H1 (cell line): ENCODE results near the gene OLFM1.

Experiments used
- CEBPB ChIP-seq: IDR thresholded peaks from 2 replicates; pipeline ENCODE4 v1.6.1; 2012; ENCODE audit warnings: low read depth, low read length
- EGR1 ChIP-seq: IDR thresholded peaks from 2 replicates; pipeline ENCODE4 v1.6.1; 2011; ENCODE audit warnings: low read depth, low read length, borderline replicate concordance
- MAX ChIP-seq: IDR thresholded peaks from 2 replicates; pipeline ENCODE4 v1.6.1; 2012; ENCODE audit warnings: inconsistent platforms
- POLR2AphosphoS5 ChIP-seq: IDR thresholded peaks from 2 replicates; pipeline ENCODE4 v1.6.1; 2011; ENCODE audit warnings: low read depth, low read length

GRCh38 chr9:135154050-135154615, 66.7 kb downstream of the OLFM1 start:
- TF ChIP-seq CEBPB (no peak), MAX (no peak), POLR2AphosphoS5 (no peak), EGR1 (no peak)
